HCT116 (cell line): ENCODE results near the gene KMT5C. TPM values are rescaled to one million over a fixed set of nuclear protein-coding genes. Genes with fewer than 3 reads are reported as not detected.

Source experiments
- ATAC-seq: fragments of 200-7000 bp; cut with Tn5 transposase; 2 replicates; pipeline ENCODE4 v1.9.1; 2020; ENCODE audit warnings: mild to moderate bottlenecking, moderate library complexity
- BruUV-seq: library from RNA; stranded (reverse); fragments of 400-500 nt; replicated peaks from 2 replicates; lab custom pipeline; 2021; lab: Mats Ljungman, UMichigan
- CTCF ChIA-PET: fragments of 300-600 bp; sonication (Branson Sonifier 250); formaldehyde crosslinking; loops from one replicate; lab custom pipeline; 2021; ENCODE audit warnings: antibody characterized with exemption; lab: Charles Lee
- POLR2A ChIA-PET: fragments of 300-600, 350-600 bp; sonication (Branson Sonifier 250); formaldehyde crosslinking; loops from one replicate; lab custom pipeline; 2021; ENCODE audit warnings: antibody characterized with exemption; lab: Charles Lee
- RAD21 ChIA-PET, 2 experiments: fragments of 300-600 bp; sonication (Branson Sonifier 250); formaldehyde crosslinking; loops; one replicate each; lab custom pipeline; 2023; ENCODE audit warnings: low total read pairs in 2 of 2; ENCODE audit not compliant: uncharacterized antibody in 2 of 2, unreplicated experiment in 2 of 2, low non-redundant PET in 1 of 2; lab: Charles Lee
- DNase-seq: peaks from one replicate; pipeline ENCODE4 v3.0.0-alpha.2; 2010; ENCODE audit warnings: low read depth, low spot score
- H2AFZ ChIP-seq: fragments of 200-600 bp; shearing (Covaris generic), sonication (generic); 2 replicates; pipeline ENCODE4 v1.6.1; 2017; ENCODE audit warnings: low read depth, mixed run types, mixed read lengths, antibody characterized with exemption, low read length; ENCODE audit not compliant: poor library complexity, severe bottlenecking
- H3K27ac ChIP-seq: 2 replicates; pipeline ENCODE4 v1.5.1; 2012; ENCODE audit warnings: low read depth, low read length
- H3K27me3 ChIP-seq: fragments of 200-600 bp; sonication (generic); 2 replicates; pipeline ENCODE4 v1.6.1; 2016; ENCODE audit warnings: mixed run types, low read length, mixed read lengths; ENCODE audit not compliant: insufficient read depth
- H3K36me3 ChIP-seq, 2 experiments: fragments of 200-500 bp in 1 of 2; fragments of 200-600 bp in 1 of 2; sonication (Bioruptor generic) in 1 of 2; sonication (generic) in 1 of 2; 2 replicates each; pipeline versions ENCODE4 v1.5.1 to v1.6.1; 2014 to 2016; ENCODE audit warnings: low read length in 2 of 2, inconsistent platforms in 1 of 2, mixed read lengths in 1 of 2, mixed run types in 1 of 2; ENCODE audit not compliant: insufficient read depth in 2 of 2, control insufficient read depth in 1 of 2
- H3K4me1 ChIP-seq, 2 experiments: fragments of 200-600 bp in 1 of 2; sonication (generic) in 1 of 2; 2 replicates each; pipeline versions ENCODE4 v1.5.1 to v1.6.1; 2012 to 2017; ENCODE audit warnings: low read length in 2 of 2, inconsistent platforms in 1 of 2, mild to moderate bottlenecking in 1 of 2, mixed read lengths in 1 of 2, mixed run types in 1 of 2, moderate library complexity in 1 of 2; ENCODE audit not compliant: insufficient read depth in 2 of 2, control insufficient read depth in 1 of 2
- H3K4me2 ChIP-seq: fragments of 200-600 bp; sonication (generic); 2 replicates; pipeline ENCODE4 v1.6.1; 2017; ENCODE audit warnings: mixed run types, low read length, mixed read lengths
- H3K4me3 ChIP-seq, 2 experiments: fragments of 200-600 bp in 1 of 2; sonication (generic) in 1 of 2; replicated peaks in 1 of 2; 2 replicates each; pipeline ENCODE4 v1.5.1; 2011 to 2016; ENCODE audit warnings: low read length in 2 of 2, control low read depth in 1 of 2, low read depth in 1 of 2, mild to moderate bottlenecking in 1 of 2, mixed read lengths in 1 of 2, mixed run types in 1 of 2
- H3K79me2 ChIP-seq: fragments of 200-600 bp; sonication (generic); 2 replicates; pipeline ENCODE4 v1.6.1; 2017; ENCODE audit warnings: mild to moderate bottlenecking, mixed run types, low read length, moderate library complexity, mixed read lengths; ENCODE audit not compliant: insufficient read depth
- H3K9ac ChIP-seq: fragments of 200-600 bp; sonication (generic); 2 replicates; pipeline ENCODE4 v1.6.1; 2016; ENCODE audit warnings: low read length, mixed read lengths
- H3K9me2 ChIP-seq: fragments of 200-600 bp; sonication (generic), shearing (Covaris generic); 2 replicates; pipeline ENCODE4 v1.6.1; 2017; ENCODE audit warnings: mixed run types, mild to moderate bottlenecking, moderate library complexity; ENCODE audit not compliant: insufficient read depth
- H3K9me3 ChIP-seq, 2 experiments: fragments of 200-500 bp in 1 of 2; fragments of 200-600 bp in 1 of 2; sonication (Bioruptor generic) in 1 of 2; sonication (generic) in 1 of 2; 2 replicates each; pipeline ENCODE4 v1.6.1; 2014 to 2017; ENCODE audit warnings: low read length in 2 of 2, mixed read lengths in 2 of 2, inconsistent platforms in 1 of 2, low read depth in 1 of 2, mild to moderate bottlenecking in 1 of 2, mixed run types in 1 of 2, moderate library complexity in 1 of 2; ENCODE audit not compliant: control insufficient read depth in 1 of 2, insufficient read depth in 1 of 2
- H4K20me1 ChIP-seq: fragments of 200-600 bp; sonication (generic), shearing (Covaris generic); 2 replicates; pipeline ENCODE4 v1.6.1; 2017; ENCODE audit warnings: mixed run types, mild to moderate bottlenecking, moderate library complexity; ENCODE audit not compliant: insufficient read depth
- ATF3 ChIP-seq: IDR thresholded peaks from 2 replicates; pipeline ENCODE4 v1.6.1; 2012
- CBX3 ChIP-seq: IDR thresholded peaks from 2 replicates; pipeline ENCODE4 v1.6.1; 2012; ENCODE audit warnings: low read depth
- CEBPB ChIP-seq: IDR thresholded peaks from 2 replicates; pipeline ENCODE4 v1.6.1; 2012; ENCODE audit warnings: low read depth
- CTCF ChIP-seq, 3 experiments: fragments of 200-600 bp in 1 of 3; sonication (generic) in 1 of 3; IDR thresholded peaks in 2 of 3; conservative IDR thresholded peaks in 1 of 3; 2 replicates each; pipeline ENCODE4 v1.5.1; 2012 to 2017; ENCODE audit warnings: low read depth in 2 of 3, low read length in 2 of 3, antibody characterized with exemption in 1 of 3, borderline replicate concordance in 1 of 3, control low read depth in 1 of 3, mild to moderate bottlenecking in 1 of 3, mixed read lengths in 1 of 3, mixed run types in 1 of 3, moderate library complexity in 1 of 3; ENCODE audit not compliant: insufficient read depth in 1 of 3
- EGR1 ChIP-seq: IDR thresholded peaks from 2 replicates; pipeline ENCODE4 v1.6.1; 2012; ENCODE audit warnings: low read depth
- ELF1 ChIP-seq: IDR thresholded peaks from 2 replicates; pipeline ENCODE4 v1.6.1; 2012; ENCODE audit warnings: low read depth, borderline replicate concordance
- EZH2 ChIP-seq: fragments of 200-600 bp; sonication (generic); IDR thresholded peaks from 2 replicates; pipeline ENCODE4 v1.6.1; 2017; ENCODE audit warnings: antibody characterized with exemption, mixed run types
- EZH2phosphoT487 ChIP-seq: fragments of 200-600 bp; IDR thresholded peaks from 2 replicates; pipeline ENCODE4 v1.6.1; 2018; ENCODE audit warnings: antibody characterized with exemption, borderline replicate concordance
- FOSL1 ChIP-seq: IDR thresholded peaks from 2 replicates; pipeline ENCODE4 v1.6.1; 2012; ENCODE audit warnings: low read depth
- MAX ChIP-seq: IDR thresholded peaks from 2 replicates; pipeline ENCODE4 v1.6.1; 2012
- POLR2AphosphoS5 ChIP-seq: IDR thresholded peaks from 2 replicates; pipeline ENCODE4 v1.6.1; 2011; ENCODE audit warnings: mild to moderate bottlenecking, low read depth, low read length, moderate library complexity
- RAD21 ChIP-seq: IDR thresholded peaks from 2 replicates; pipeline ENCODE4 v1.6.1; 2012; ENCODE audit warnings: low read depth, mild to moderate bottlenecking
- REST ChIP-seq: IDR thresholded peaks from 2 replicates; pipeline ENCODE4 v1.6.1; 2012; ENCODE audit warnings: low read depth
- SP1 ChIP-seq: IDR thresholded peaks from 2 replicates; pipeline ENCODE4 v1.6.1; 2012; ENCODE audit warnings: low read depth
- SRF ChIP-seq: IDR thresholded peaks from 2 replicates; pipeline ENCODE4 v1.6.1; 2012; ENCODE audit warnings: low read depth
- TCF7L2 ChIP-seq: IDR thresholded peaks from 2 replicates; pipeline ENCODE4 v1.7.0; 2011; ENCODE audit warnings: borderline replicate concordance, inconsistent platforms; ENCODE audit not compliant: insufficient read depth, insufficient read length; ENCODE audit errors: extremely low read depth
- YY1 ChIP-seq: IDR thresholded peaks from 2 replicates; pipeline ENCODE4 v1.6.1; 2011; ENCODE audit warnings: low read length, low read depth, moderate library complexity, mild to moderate bottlenecking; ENCODE audit not compliant: insufficient replicate concordance; ENCODE audit errors: extremely low read depth
- ZBTB33 ChIP-seq: IDR thresholded peaks from 2 replicates; pipeline ENCODE4 v1.6.1; 2011; ENCODE audit warnings: mild to moderate bottlenecking, low read length, moderate library complexity; ENCODE audit not compliant: insufficient replicate concordance; ENCODE audit errors: extremely low read depth
- ZNF274 ChIP-seq: fragments of 200-500 bp; sonication (Bioruptor generic); IDR thresholded peaks from 2 replicates; pipeline ENCODE4 v1.6.1; 2014; ENCODE audit warnings: mild to moderate bottlenecking, low read depth, low read length, inconsistent platforms
- intact Hi-C: fragments of 100-400 bp; cut with micrococcal nuclease; formaldehyde crosslinking; loops from 2 replicates; pipeline ENCODE4 v1.10.0; 2022
- total RNA-seq: library from RNA; stranded (reverse); gene quantifications from one replicate; pipeline ENCODE4 v1.2.1, GENCODE V29; 2021; ENCODE audit not compliant: unreplicated experiment

Gene KMT5C
- total RNA-seq, 1 experiment from 2014 or later: 27.5 TPM

- Histone ChIP-seq H3K4me3 (no peak overlapping the region), H3K4me1 (peaks cover 3 to 17% of the 10 kb centered on the region in 2 experiments; a peak in 3 of 4 replicates), H3K27ac (no peak overlapping the region), H3K27me3 (no peaks in the 10 kb centered on the region)
- TF ChIP-seq RAD21 (no peak), REST (no peak), CBX3 (no peak), ZBTB33 (no peak), ELF1 (no peak), SP1 (no peak), ATF3 (no peak), TCF7L2 (no peak), EGR1 (no peak), POLR2AphosphoS5 (no peak), FOSL1 (no peak), EZH2phosphoT487 (no peak), SRF (no peak), YY1 (no peak), EZH2 (no peak), CEBPB (no peak), CTCF (IDR thresholded peaks at IDR 0.05 in 2 of 3, conservative IDR thresholded peaks at IDR 0.05 in 1 of 3; ENCODE audit: borderline replicate concordance in 1 of 3, insufficient read depth in 1 of 3, low read depth in 2 of 3, low read length in 2 of 3) (no peak), ZNF274 (no peak), MAX (no peak)
- TF ChIP-seq, all 23 proteins: peak for 0
- H3K36me3 ChIP-seq: no peaks in the 10 kb centered on the region
- H3K9me3 ChIP-seq: no peaks in the 10 kb centered on the region
- no peaks in the 10 kb centered on the region for H4K20me1 ChIP-seq
- H3K79me2 ChIP-seq: no peaks in the 10 kb centered on the region
- H2AFZ ChIP-seq: no peak overlapping the region
- H3K4me2 ChIP-seq: no peak overlapping the region
- no peak for DNase-seq
- no TSS peak for BruUV-seq
- H3K9me2 ChIP-seq: no peaks in the 10 kb centered on the region
- intact Hi-C loops: no loop called here
- ChIA-PET RAD21 (no interaction called here), CTCF (no interaction called here), POLR2A (no interaction called here)
- ATAC-seq: no peak
- H3K9ac ChIP-seq: no peak overlapping the region
These were observed 25.6 kb downstream of the KMT5C start for GRCh38 chr19:55365245-55365644.
